Measurements from ENCODE around the gene NTSR1.

The NTSR1 gene

GRCh38 chr20:62811720-62812119 is 103.1 kb downstream of the NTSR1 start:
- H3F3A ChIP-seq (ENCODE audit: low read depth): no peaks in the 10 kb centered on the region
- no peaks in the 10 kb centered on the region for H3K27me3 ChIP-seq (ENCODE audit: insufficient read depth, low read length, poor library complexity, severe bottlenecking)
- no peak overlapping the region for H2AFZ ChIP-seq (ENCODE audit: low read length)
- peaks cover 15% of the 10 kb centered on the region for H3K4me1 ChIP-seq (ENCODE audit: insufficient read depth, low read length, poor library complexity, severe bottlenecking)
- H4K20me1 ChIP-seq (ENCODE audit: insufficient read depth, low read length, poor library complexity, severe bottlenecking): peaks cover 25% of the 10 kb centered on the region
- no peaks in the 10 kb centered on the region for H3K9me3 ChIP-seq (ENCODE audit: insufficient read depth, low read depth, low read length)
- H3K9ac ChIP-seq (ENCODE audit: low read depth, low read length, poor library complexity, severe bottlenecking): no peak overlapping the region
- H3K79me2 ChIP-seq (ENCODE audit: insufficient read depth, low read length): peaks cover 23% of the 10 kb centered on the region
- no peak overlapping the region for H3K4me2 ChIP-seq (ENCODE audit: low read depth, low read length, poor library complexity, severe bottlenecking)
- peaks cover 28% of the 10 kb centered on the region; the same call in 1 of the 2 replicates for H3K36me3 ChIP-seq (ENCODE audit: insufficient read depth, low read length)
- TF ChIP-seq CTCF (conservative IDR thresholded peaks at IDR 0.05; ENCODE audit: low read length) (no peak), EZH2phosphoT487 (IDR thresholded peaks at IDR 0.05; ENCODE audit: borderline replicate concordance) (no peak)
- H3K4me3 ChIP-seq (ENCODE audit: low read length, poor library complexity, severe bottlenecking): no peak overlapping the region
- H3K9me2 ChIP-seq (replicated peaks; ENCODE audit: low read depth, low read length): no peaks in the 10 kb centered on the region

All from Loucy (cell line).